Kidney tubule cell (primary cell): Measurements from ENCODE around the gene NLRP5.
"Not testable (repeated sequence)": the region's sequence is repeated elsewhere in the genome, so short reads cannot be mapped to it uniquely, and the experiment has no call there.

ENCODE experiments used
- DNase-seq: peaks from one replicate; pipeline ENCODE4 v3.0.0-alpha.2; 2018; ENCODE audit warnings: low spot score

The NLRP5 gene

DNA sequence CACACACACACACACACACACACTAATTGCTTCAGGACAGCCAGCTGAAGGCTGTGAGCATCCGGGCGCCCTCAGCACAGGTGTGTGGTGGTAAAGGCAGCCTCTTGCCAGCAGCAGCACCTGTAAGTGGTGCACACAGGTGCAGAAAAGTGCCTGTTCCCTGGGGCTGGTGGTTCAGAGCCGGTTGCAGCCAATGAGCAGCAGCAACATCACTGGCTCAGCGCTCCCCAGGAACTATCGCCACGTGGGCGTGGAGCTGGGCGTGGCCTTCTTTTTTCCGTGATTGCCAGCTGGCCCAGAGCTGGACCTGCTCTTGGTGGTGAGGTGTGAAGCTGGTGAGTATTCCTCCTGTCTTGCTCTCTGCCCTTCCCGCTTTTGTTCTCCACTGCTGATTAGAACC, at the start of gene NLRP5:
NLRP5 (plus strand) TSS at position 289 of the 400 bp plus-strand sequence.
- DNase-seq, result no peak

DNA sequence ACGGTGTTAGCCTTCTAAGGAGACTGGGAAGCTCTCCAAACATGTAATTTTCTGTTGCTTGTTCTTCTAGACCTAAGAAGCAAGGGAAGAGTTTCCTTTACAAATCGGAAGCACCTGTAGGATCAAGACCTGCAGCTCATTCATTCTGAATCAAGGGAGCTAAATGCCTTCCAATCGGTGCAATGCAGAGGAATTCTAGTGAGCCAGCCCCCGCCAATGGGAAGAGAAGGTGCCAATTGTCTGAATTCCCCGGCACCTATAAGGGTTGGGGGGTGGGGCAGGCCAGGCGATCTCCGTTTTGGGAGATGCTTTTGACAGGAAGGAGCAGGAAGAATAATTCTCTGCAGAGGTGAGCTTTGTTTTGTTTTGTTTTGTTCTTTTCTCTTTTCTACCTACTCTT, 47.4 kb upstream of the NLRP5 start:
- DNase-seq, result no peak

DNA sequence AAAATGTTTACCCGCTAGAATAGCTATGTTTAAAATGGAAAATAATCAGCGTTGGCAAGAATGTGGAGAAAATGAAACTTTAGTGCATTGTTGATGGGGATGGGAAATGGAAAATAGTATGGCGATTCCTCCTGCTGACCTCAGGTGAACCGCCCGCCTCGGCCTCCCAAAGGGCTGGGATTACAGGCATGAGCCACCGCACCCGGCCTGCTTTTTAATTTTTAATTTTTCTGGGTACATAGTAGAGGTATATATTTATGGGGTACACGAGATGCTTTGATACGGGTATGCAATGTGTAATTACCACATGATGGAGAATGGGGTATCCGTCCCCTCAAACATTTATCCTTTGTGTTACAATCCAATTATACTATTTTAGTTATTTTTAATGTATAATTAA, 46.3 kb upstream of the NLRP5 start:
- DNase-seq, result no peak

DNA sequence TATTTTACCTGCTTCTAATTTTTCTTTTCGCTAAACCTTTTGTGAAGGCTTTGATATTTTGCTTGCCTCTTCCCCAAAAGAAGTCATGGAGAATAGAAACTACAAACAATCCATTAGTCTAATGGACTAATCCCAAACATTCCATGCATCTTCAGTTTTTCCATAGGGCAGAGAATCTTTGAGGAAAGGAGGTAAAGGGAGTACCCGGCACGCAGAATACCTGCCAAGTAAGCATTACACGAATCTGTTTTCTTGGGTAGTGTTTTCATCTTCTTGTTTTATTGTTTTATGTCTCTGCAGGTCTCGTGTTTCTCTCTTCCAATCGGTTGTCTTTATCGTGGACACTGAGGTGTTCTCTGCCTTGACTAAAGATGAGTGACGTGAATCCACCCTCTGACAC, 39.0 kb upstream of the NLRP5 start, which contains the start of gene NLRP8:
NLRP8 (plus strand) TSS at position 301 of the 400 bp plus-strand sequence.
- no peak for DNase-seq

DNA sequence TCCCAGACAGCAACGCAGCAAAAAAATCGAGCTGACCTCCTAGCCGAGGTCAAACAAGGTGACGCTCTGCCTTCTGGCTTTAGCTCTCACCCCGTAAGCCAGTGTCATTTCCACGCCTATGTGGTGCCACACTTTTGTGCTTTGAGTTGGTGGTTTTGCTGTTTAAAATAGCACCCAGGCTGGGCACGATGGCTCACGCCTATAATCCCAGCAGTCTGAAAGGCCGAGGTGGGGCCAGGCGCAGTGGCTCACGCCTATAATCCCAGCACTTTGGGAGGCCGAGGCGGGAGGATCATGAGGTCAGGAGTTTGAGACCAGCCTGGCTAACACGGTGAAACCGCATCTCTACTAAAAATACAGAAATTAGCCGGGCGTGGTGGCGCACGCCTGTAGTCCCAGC, 36.0 kb upstream of the NLRP5 start:
- not testable (repeated sequence) for DNase-seq

DNA sequence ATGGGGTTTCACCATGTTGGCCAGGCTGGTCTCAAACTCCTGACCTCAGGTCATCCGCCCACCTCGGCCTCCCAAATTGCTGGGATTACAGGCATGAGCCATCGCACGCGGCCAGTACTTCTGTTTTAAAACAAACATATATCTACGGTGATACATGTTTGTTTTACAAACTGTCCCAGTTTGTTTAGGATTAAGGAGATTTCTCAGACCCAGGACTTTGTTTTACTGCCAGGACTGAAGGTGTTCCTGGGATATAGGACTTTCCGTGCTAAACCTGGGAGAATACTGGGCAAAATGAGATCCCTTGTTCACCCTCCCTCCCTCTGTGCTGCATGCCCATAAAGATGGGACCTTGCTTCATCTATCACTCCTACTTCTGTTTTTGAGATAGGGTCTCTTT, 30.1 kb upstream of the NLRP5 start:
- DNase-seq, result no peak

DNA sequence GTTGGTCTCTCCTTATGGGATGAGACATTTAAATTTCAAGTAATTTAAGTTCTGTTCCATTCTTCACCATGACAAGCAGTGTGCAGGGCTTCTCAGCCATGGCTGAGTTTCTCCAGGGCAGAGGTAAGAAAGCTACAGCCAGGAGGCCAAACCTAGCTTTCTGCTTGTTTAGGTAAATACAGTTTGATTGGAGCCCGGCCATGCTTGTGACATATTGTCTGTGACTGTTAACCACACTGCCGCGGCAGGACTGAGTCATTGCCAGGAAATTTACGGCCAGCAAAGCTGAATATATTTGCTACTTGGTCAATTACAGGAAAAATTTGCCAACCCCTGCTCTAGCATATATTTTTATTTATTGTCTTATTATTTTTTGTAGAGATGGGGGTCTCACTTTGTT, 28.2 kb upstream of the NLRP5 start:
- peak; percentile 82 for DNase-seq

DNA sequence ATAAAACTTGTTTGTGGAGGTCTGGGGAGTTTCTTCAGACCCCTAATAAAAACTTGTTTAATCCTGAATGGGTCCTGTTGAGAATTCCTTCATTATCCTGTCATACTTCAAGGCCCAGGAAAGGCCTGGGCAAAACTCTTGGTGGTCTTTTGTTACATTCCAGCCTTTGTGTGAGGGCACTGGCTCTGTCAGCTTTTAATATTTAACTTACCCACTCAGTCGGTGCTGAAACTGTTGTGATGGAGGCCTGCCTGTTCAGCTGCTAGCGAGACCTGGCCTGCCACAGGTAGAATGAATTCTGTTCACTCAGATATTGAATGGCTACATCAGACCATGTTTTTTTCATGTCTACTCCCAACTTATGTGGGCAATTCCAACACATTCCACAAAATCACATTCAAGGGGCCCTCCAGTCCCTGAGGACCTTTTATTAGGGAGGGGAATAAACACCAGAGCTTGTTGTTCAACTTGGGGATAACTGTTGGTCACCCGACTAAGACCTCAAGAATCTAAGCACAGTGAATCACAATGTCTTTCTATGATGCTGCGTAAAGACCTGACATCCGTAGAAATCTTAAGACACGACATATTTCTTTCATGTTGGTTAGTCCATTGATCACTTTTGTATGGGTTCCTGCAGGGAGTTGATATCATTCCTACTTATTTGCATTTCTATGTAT, 26.4 kb upstream of the NLRP5 start:
- peak; percentile 68 for DNase-seq

DNA sequence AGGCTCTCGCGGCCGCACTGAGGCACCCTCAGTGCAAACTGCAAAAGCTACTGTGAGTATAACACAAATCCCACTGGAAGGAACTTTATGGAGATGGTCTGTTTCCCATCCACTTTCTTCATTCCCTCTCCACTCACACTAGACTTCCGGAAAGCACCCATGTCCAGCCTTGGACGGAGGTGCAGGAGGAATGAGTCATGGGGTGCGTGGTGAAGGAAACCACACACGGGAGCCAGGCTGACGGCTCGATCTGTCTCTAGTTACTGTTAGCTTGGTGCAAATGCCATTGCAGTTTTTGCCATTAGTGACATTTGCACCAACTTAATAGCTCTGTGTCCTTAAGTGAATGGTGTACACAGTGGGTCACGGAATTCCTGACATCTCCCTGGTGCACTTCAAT, 24.4 kb upstream of the NLRP5 start:
- DNase-seq, result peak; percentile 47

DNA sequence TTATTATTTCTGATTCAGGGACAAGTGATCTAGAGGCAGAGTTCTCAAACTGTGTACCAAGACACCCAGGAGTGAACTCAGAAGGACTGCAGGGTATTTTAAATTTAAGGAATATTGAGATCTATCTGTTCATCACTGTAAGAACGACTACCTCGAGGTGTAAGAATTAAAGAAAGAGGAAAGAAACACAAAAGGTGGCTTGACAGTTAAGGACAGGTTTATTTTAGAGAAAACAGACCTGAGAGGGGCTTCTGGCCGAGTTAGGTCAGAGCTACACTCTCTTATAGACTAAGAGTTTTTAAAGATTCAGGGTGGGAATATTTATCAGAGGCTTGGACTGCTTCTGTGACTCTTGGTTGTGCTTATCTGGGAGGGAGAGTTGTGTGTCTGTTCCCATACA, 12.6 kb upstream of the NLRP5 start:
- DNase-seq, result no peak

DNA sequence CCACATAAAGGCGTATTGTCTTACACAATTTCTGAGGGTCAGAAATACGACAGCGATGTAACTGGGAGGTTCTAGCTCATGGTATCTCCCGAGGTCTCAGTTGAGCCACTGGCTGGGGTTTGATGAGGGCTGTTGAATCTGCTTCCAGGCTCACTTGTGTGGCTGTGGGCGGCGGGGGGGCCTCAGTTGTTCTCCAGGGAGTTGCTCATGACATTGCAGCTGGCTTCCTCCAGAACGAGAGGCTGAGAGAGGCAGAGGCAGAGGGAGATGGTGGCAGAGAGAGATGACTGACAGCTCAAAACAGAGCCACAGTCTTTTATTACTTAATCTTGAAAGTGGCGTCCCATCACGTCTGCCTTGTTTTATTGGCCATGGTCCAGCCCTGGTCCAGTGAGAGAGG, 6.2 kb upstream of the NLRP5 start:
- DNase-seq, result no peak

DNA sequence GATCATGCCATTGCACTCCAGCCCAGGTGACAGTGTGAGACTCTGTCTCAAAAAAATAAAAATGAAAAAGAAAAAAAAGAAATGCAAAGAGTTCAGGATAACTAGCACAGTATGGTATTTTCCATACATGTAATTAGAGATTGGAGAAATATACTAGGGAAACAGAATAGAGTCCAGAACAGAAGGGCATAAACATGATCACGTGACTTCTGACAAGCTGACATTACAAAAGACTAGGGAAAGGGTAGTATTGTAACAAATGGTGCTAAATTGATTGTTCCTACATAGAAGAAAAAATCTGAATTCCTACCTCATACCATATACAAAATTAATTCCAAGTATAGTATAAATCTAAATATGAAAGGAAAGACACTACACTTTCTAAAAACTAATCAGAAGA, 1.3 kb upstream of the NLRP5 start:
- no peak for DNase-seq

DNA sequence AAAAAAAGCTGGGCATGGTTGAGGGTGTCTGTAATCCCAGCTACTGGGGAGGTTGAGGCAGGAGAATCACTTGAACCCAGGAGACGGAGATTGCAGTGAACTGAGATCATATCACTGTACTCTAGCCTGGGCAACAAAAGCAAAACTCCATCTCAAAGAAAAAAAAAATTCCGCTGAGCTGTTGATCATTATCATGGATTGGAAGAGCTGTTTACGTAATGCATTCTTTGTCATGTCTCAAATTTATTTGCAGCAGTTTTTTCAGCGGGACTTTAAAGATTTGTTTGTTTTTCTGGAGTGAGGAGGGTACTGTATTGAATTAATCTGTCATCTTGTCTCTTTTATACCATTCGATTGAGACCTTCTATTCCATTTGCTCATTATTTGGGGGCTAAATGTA, 4.3 kb downstream of the NLRP5 start:
- no peak for DNase-seq

DNA sequence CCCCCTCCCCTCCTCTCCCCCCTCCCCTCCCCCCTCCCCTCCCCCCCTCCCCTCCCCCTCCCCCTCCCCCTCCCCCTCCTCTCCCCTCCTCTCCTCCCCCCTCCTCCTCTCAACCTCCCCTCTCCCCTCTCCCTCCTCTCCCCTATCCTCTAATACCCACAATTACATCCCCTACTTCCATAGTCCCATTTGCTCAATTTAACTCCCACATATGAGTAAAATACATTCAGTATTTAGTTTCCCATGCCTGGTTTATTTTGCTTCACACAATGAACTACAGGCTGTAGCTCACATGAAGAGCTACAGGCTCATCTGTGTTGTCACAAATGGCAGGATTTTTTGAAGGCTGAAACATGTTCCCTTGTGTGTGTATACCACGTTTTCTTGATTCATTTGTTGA, 6.9 kb downstream of the NLRP5 start:
- DNase-seq, result no peak

DNA sequence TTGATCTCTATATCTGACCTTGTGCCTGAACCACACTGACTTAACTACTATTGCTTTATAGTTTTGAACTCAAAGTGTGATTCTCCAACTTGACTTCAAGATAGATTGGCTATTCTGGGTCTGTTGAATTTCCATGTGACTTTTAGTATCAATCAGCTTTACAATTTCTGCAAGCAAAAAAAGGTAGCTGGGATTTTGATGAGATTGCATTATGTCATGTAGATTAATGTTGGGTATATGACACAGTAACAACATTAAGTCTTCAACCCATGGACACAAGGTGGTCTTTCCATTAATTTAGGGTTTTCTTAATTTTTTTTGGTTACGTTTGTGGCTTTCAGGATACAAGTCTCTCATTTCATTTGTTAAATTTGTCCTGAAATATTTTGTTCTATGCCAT, 28.2 kb downstream of the NLRP5 start:
- no peak for DNase-seq

DNA sequence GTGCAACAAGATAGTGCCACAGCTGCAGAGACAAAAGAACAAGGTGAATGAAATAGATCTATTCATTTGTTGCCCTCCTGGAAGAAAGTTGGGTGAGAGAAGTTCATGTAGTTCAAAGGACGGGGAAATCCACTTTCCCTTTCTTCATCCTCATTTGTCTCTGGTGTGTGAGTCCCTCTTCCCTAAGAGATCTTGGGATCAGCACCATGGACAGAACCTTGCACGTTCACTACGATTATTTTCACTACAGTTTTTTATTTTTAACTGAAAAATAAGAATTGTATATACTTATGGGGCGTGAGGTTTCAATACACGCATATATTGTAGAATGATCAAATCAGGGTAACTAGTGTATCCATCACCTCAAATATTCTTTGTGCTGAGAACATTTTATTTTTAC, 29.2 kb downstream of the NLRP5 start:
- no peak for DNase-seq

DNA sequence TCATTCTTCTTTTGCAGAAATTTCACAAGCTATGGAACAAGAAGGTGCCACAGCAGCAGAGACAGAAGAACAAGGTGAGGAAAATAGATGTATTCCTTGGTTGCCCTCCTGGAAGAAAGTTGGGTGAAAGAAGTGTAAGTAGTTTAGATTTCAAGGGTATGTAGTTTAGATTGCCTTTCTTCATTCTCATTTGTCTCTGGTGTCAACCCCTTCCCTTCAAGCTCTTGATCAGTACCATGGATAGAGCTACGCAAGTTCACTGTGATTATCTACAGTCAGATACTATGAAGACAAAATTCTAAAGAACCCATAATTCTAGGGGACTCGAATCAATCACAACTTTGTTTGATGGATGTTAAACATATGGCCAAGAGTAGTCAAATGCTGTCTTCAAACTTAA, 32.8 kb downstream of the NLRP5 start:
- not testable (repeated sequence) for DNase-seq

DNA sequence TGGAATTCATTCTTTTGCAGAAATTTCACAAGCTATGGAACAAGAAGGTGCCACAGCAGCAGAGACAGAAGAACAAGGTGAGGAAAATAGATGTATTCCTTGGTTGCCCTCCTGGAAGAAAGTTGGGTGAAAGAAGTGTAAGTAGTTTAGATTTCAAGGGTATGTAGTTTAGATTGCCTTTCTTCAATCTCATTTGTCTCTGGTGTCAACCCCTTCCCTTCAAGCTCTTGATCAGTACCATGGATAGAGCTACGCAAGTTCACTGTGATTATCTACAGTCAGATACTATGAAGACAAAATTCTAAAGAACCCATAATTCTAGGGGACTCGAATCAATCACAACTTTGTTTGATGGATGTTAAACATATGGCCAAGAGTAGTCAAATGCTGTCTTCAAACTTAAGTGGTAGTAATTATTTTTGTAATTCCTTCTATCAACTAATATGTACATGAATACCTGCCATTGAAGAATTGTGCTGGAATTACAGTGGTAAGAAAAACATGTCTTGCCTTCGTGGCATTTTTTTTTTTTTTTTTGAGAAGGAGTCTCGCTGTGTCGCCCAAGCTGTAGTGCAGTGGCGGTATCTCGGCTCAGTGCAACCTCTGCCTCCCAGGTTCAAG, 33.9 kb downstream of the NLRP5 start:
- DNase-seq, result not testable (repeated sequence)

DNA sequence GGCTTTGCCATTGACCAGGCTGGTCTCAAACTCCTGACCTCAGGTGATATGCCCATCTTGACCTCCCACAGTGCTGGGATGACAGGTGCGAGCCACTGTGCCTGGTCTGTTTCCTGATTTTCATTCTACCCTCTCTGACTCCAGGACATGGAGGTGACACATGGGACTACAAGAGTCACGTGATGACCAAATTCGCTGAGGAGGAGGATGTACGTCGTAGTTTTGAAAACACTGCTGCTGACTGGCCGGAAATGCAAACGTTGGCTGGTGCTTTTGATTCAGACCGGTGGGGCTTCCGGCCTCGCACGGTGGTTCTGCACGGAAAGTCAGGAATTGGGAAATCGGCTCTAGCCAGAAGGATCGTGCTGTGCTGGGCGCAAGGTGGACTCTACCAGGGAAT, 40.2 kb downstream of the NLRP5 start:
- no peak for DNase-seq

DNA sequence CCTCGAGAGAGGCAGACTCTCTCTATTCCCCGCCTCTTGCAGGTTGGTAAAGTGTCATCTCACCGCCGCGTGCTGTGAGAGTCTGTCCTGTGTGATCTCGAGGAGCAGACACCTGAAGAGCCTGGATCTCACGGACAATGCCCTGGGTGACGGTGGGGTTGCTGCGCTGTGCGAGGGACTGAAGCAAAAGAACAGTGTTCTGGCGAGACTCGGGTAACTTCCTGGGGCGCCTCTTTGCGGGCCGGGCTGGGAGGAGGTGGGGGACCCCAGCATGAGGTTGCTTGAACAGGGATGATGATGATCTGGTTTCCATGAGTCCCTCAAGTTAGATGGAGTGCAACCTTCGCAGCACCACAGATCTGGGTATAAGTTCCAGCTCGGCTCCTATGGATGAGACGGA, 67.0 kb downstream of the NLRP5 start:
- DNase-seq, result no peak

DNA sequence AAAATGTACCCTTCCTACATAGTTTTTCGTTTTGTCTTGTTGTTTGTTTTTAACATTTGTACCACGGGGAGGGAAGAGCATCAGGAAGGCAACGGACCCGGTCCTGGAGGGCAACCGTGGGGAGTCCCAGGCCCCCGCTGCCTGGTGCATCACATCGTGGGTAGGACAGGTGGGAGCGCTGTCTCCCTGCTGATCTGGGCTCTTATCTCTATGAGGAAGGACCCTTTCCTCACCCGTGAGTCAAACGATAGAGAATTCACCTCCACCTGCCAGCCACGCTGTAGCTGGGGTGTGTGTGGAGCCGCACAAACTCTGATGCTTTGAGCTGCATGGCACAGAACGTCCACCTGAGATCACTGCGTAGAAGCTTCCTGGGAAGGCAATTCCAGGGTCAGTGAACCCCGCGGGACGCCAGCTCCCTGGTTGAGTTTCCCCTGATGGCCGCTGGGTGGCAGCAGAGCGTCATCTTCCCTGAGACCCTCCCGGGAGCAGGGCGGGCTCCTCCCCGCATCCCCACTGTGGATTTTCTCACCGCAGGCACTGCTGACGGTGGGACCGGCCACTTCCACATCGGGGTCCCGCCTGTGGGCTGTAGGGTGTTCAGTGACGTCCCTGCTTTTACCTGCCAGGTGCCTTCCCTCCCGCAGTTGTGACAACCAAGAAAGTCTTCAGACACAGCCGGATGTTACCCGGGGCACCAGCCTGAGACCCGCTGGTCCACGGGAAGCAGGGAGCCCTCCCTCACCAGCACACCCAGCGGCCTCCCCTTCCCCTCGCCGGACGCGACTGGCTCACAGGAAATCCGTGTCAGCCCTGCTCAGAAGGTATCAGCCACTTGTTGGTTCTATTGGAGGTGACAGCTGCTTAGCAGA, 79.8 kb downstream of the NLRP5 start:
- peak; percentile 60 for DNase-seq

DNA sequence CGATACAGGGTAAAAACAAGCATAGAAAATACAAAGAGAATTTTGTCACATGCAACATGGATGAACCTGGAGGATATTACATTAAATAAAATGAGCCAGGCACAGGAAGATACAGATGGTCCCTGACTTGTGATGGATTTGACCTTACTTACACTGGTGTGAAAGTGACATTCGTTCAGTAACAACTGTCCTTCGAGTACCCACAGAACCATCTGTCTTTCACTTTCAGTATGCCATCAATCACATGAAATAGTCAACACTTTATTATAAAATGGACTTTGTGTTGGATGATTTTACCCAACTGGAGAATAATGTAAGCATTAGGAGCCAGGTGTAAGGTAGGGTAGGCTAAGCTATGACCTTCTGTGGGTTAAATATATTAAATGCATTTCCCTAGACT, 83.1 kb downstream of the NLRP5 start:
- DNase-seq, result no peak

DNA sequence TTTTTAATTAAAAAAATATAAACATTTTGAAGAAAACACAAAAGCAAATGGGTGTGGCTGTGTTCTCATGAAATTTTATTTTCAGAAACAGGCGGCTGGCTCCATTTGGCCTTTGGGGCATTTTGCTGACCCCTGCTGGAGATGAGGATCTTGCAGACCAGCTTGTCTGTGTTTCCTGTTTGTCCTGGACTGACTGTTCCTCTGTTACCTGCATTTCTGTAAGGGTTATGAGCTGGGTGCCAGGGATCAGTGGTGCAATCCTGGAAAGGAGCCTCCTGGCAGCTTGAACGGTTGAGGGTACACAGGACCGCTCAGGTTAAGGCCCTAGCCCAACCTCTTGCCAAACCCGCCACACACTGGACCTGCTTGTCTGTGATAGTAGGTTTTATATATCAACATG, 84.6 kb downstream of the NLRP5 start:
- no peak for DNase-seq
